Epithelial cell of prostate (primary cell): ENCODE measurements around the gene GREM2.

Experiments
- DNase-seq: peaks from one replicate; pipeline ENCODE4 v3.0.0-alpha.2; 2011; ENCODE audit warnings: low read depth, low spot score
- H3K27ac ChIP-seq: fragments of 450-650 bp; 2 replicates; pipeline ENCODE4 v1.5.1; 2017; ENCODE audit warnings: mild to moderate bottlenecking

Gene GREM2

DNA sequence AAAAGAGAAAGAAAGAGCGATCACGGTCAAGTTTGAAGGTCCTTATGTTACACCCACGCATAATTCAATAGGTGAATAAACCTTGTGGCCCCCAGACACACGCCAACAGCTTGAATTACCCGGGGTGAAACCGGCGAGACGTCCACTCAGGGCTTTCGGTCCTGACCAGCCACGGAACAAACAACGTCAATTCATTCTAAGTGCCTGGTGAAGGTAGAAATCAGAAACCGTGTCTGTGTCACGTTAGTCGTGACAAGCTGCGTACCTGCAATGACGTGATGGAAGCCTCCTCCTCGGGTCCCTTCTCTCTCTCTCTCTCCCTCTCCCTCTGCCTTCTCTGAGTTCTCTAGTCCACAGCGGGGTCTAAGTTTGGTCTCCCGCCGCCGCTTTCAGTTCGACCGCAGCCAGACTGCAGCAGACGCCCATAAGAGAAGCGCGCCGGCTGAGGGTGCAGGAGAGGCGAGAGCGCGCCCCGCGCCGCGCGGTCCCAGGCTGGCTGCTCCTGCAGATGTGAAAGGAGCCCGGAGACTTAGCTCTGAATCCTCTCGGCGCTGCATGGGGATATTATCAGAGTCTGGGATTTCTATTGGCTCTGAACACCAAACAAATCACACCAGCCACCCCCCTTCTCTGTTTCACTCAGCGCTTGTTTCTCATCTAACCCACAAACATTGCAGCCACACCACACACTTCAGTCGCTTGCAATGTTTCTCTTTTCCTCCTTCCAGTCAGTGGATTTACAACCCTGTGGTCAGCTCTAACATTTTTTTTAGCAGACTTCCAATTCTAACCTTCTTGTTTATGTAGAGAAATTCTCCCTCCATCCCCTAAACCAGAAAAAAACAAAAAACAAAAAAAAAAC is at the start of gene GREM2:
Gene GREM2, minus strand, starts transcription at position 537 of the 862 bp plus-strand sequence. CDS start 118,680 bp downstream, outside the sequence.
- DNase-seq: no peak
- H3K27ac ChIP-seq: no peak within 1 kb of the TSS

DNA sequence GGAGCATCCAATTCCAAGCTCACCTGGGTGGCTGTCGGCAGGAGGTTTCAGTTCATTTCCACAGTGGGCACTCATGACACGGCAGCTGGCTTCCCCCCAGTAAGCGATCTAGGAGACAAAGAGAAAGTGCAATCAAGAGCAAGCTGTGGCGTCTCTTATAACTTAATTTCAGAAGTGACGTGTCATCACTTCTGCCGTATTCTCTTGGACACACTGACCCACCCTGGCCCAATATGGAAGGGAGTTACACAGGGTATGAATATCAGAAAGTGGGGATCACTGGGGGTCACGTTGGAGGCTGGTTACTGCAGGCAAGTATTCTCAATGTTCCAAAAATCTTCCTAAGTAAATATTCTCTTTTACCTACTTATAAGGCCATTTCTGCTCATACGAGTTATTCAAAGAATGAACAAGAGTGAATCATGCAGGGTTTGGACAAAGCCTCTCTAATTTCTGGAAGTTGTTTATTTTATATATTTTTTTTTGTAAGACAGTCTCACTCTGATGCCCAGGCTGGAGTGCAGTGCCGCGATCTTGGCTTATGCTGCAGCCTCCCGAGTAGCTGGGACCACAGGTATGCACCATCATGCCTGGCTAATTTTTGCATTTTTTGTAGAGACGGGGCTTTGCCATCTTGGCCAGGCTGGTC is 46.5 kb upstream of the GREM2 start:
- no peak overlapping the region for H3K27ac ChIP-seq
- no peak for DNase-seq

DNA sequence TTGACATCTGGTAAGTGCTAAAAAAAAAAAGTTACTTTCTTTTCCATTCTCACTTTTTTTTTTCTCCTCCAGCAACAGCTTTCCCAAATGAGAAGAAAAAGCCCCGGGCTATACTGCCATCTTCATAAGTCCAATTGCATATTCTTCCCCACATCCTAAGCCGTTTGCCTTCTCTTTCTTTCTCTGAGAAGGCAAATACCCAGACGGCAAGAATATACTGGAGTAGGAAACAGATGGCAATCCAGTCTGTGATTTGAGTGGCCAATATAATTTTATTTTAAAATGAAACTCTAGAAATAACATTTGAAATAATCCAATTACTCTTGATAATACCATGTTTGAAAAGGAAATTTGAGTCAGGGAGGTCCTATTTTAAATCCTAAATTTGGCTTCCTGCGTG is 44.6 kb upstream of the GREM2 start:
- no peak overlapping the region for H3K27ac ChIP-seq
- DNase-seq: no peak

DNA sequence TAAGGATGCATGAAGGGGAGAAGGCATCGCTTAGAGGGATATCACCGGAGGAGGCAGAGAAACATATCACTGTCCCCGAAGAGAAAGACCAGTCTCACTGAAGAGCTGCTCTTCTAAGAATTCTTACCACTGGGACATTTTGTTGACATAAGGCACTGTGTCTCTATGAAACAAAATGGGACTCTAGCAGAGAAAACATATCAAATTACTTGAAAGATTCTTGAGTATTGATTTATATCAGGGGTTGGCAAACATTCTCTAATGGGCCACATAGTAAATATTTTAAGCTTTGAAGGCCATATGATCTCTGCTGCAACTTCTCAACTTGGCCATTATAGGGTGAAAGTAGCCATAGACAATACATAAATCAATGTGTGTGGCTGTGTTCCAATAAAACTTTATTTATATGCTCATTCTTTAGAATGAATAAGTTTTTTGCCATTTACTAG is 41.0 kb upstream of the GREM2 start:
- DNase-seq: no peak
- no peak overlapping the region for H3K27ac ChIP-seq

DNA sequence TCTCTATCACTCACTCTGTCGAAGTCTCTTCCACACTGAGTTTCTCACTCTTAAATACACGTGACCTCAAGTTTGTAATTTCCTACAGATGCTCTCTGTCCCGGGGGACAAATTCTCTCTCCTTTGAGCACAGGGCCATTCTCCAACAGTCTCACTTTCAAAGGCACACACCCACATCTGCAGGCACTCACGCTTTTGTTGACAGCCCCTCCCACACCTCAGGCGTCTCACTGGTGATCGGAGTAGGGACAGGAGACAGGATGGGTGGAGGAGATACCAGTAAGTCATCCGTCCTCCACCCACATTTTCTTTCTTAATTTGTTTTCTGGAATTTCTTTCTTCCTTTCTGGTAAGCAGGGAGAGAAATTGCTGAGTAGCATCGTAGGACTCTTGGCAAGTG is 40.6 kb upstream of the GREM2 start:
- H3K27ac ChIP-seq: no peak overlapping the region
- no peak for DNase-seq

DNA sequence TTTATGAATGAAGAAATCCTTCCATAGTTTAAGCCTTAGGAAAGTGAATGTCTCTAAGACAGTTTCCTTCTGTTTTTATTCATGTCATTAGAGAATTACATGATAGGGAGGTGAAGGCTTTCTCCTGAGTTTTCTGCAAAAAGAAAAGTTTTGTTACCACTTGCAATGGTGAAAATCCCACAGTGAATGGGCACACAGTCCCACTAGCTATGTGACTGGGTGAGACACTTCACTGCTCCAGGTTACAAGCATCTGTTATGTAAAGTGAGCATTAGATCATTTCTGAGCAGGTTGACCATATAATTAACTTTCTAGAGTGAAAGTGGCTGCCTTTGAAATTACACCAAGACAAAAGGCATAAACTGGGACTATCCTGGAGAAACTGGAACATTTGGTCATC is 38.9 kb upstream of the GREM2 start:
- no peak for DNase-seq
- H3K27ac ChIP-seq: no peak overlapping the region

DNA sequence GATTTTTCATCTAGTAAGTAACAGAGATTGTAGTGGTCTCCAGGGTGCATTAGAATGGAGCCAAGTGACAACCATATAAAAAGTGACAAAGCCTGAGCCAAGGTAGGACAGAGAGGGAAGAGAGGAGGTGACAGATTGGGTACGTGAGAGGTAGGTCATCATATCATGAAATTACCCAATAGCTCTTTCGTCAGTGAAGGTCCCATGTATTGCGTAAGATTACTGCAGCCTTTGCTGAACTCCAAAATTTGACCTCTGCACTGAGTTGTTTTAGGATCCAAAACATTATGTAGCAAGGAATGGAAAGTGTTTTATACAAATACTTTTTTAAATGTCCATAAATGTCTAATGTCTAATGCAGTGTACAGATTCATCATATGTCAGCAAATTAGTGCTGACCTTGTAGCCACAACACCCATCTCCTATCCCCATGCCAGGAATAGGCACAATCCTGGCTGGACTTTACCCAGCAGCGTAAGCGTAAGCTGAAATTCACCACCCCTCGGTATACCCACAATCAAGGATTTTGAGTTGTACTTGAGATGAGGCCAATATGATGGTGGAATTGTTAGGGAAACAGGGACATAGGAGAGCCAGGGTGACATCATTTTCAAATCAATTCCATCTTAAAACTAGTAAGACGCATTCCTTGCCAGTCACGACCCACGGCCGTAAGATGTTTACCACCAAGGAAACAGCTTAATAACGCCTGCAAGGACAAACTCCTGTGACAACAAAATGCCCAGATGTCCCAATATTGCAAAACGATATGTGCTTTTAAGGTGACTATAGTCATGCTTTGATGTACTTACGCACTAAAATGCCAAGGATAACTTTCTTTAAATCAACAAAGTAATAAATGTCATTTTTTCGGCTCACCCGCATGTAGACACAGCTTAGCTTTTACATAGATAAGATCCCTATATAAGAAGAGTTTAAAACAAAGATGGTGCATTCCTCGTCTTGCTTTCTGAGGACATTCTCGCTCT is 38.1 kb upstream of the GREM2 start:
- H3K27ac ChIP-seq: no peak overlapping the region
- no peak for DNase-seq

DNA sequence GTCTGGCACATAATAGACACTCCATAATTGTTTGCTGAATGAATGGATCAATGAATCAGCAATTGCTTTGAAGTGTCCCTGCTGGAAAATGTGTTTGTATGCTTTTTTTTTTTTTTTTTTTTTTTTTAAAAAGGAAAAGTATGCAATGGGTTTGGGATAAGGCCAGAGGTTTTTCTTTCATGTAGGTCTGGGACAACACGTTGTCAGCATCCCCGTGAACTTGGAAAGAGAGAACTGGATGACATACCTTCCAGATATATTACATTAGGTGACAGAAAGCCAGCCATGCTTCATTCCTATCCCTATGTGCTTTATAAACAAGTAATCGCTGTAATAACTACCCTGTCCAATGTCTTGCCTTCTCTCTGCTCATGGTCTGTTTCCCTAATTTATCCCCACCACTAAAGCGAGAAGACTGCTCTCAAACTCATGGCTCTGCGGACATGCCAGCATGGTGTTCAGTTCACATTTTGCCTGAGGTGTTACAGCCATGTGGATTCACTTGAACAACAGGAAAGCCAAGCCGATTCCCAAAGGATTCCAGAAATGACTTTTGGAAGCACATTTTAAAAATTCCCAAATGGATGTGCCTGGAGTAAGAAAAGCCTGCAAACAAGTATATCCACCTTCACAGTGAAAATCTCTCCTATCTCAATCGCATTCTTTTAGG is 34.8 kb upstream of the GREM2 start:
- DNase-seq: no peak
- no peak overlapping the region for H3K27ac ChIP-seq

DNA sequence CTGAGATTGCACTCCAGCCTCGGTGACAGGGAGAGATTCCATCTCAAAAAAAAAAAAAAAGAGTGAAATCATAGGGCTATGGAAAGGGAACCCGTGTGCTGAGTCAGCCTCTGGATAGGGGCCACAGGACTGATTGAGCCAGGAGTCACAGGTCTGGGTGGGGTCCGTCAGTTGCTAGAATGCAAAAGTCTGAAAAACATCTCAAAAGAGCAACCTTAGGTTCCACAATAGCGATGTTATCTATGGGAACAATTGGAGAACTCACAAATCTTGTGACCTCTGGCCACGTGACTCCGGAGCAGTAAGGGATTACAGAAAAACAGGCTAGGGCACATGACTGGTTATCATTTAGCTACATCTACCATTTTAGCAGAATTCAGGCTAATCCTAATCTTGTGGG is 32.8 kb upstream of the GREM2 start:
- H3K27ac ChIP-seq: no peak overlapping the region
- no peak for DNase-seq

DNA sequence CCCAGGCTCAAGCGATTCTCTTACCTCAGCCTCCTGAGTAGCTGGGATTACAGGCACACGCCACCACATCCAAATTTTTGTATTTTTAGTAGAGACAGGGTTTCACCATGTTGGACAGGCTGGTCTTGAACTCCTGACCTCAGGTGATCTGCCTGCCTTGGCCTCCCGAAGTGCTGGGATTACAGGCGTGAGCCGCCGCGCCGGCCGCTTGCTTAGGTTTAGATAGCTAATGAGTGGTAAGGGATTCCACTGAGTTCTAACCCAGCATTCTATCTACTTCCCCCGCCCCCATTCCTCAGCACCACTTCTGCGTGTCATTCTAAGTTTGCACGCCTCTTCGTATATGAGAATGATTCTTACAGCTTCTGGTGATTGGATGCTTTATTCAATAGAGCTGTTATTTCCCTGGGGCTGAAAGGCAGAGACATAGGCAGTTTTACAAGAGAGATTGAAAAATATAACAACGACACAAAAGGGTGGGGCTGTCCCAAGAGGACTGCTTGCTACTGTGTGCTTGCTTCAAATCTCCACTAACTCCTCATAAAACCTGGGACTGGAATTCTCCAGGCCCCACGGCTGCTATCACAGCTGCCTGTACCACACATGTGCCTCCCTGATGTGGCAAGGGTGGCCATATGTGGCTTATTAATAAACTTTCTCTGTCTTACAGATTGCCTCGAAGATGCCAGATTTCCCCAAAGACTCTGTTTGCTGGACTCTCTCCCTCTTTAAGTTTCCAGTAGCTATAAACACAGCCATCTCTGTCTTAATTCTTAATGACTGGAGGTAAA is 23.7 kb upstream of the GREM2 start:
- no peak for DNase-seq
- H3K27ac ChIP-seq: no peak overlapping the region

DNA sequence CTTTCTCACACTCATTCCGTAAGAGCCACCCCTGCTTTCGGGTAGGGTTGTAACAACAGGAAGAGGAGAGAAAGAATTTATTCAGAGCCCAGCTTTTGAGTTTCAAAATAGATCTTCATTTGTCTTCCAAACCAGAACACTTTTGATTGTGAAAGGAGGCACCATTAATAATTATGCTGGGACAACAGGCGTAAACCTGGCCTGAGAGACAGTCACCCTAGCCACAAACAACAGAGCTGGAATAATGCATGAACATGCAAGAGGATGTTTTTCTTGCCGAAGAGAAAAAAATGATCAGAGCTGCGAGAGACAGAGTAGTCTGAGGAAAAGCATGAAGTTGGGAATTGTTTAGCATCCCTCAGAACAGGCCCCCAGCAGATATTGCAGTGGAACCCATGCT is 18.5 kb upstream of the GREM2 start:
- DNase-seq: no peak
- H3K27ac ChIP-seq: no peak overlapping the region

DNA sequence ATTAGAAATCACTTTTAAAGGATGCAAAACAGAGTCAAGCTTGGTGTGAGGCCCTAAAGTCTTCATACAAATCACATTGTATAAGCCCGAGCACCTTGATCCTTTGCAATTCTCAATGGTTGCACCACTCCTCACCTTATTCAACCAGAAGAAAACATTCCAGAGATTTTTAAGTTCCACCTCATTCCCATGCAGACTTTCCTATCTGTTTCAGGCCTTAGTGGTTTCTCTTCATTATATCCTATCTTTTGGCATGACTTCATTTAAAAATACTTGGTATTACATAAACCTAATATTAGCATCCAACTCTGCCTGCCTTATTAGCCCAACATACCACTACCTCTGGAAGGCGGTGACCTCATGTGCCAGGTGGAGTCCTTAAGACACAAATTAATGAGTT is 9.3 kb upstream of the GREM2 start:
- no peak for DNase-seq
- no peak overlapping the region for H3K27ac ChIP-seq

DNA sequence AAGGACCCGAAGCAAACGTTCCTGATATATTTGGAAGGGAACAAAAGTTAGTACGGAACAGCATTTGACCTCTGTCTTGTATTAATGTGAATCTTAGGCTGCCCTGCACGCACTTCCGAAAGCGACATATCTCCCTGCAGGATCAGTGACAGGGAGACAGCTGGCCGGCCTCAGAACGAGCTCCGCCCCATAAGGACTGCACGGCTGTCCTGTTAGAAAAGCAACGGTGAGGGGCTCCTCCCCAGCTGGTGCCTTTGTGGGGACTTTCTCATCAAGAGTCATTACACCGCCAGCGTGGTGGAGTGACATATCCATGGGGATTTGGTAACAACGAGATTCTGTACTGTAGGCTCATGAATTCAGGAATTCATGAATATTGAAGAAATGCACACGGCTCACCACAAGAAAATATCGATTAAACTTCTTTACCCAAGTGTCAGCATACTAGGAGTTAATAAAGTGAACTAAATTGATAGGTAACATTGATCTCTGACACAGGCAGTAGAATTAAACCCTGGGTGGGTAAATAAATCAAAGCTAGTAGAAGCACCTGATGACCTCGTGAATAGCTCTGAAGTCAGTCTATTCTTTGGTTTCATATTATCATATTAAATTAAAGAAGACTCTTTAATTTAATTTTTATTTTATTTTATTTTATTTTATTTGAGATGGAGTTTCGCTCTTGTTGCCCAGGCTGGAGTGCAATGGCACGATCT is 8.1 kb upstream of the GREM2 start:
- DNase-seq: no peak
- H3K27ac ChIP-seq: no peak overlapping the region

DNA sequence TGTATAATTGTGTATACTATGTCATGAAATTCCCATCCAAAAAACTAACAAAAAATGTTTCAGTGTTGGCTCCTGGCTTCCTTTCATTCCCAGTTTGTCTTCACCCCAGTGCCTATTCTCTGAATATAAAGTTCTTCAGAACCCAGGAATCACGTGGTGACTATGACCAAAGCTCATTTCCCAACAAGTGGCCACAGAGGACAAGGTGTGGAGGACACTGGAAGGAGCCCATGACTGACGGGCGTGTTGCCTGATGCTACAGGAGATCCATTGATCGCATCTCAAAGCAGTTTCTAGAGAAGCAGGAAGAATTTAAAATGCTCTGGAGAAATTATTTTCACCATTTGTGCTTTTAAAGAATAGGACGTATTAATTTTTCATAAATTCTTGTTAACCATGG is 7.4 kb upstream of the GREM2 start:
- DNase-seq: no peak
- no peak overlapping the region for H3K27ac ChIP-seq

DNA sequence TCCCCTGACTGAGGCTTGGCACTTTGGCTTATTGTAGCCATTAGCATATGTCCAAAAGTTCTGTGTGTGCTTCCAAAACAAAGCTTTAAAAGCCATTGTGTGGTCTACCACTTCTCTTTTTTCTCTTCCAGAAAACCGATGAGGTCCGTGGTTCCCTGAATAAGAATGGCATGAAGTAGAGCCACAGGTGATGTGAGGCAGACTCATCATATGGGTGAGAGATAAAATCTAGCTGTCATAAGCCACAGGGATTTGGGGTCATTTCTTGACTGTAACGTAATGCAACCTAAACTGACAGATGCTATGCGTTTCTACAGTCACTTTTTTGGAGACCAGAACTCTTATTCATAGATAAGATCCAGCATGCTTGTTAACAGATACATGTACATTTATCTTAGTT is 7.0 kb upstream of the GREM2 start:
- DNase-seq: no peak
- H3K27ac ChIP-seq: no peak overlapping the region

DNA sequence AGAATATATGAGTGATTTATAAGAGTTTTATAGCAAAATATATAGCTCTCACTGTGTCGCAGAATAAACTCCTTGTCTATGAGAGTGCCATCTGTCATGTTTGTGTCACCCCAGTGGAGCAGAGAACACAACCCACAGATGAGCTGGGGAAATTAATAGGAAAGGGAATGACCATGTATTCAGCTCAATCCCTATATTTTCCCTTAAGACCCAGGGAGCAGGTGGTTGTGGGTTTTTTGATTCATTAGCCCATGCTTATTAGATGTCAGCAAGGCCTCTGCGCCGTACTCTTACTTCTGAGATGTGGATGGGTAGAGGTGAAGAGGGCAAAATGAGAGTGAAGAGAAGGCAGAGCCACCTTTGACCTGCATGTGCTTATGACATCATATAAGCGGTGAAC is 4.1 kb upstream of the GREM2 start:
- no peak overlapping the region for H3K27ac ChIP-seq
- DNase-seq: no peak

DNA sequence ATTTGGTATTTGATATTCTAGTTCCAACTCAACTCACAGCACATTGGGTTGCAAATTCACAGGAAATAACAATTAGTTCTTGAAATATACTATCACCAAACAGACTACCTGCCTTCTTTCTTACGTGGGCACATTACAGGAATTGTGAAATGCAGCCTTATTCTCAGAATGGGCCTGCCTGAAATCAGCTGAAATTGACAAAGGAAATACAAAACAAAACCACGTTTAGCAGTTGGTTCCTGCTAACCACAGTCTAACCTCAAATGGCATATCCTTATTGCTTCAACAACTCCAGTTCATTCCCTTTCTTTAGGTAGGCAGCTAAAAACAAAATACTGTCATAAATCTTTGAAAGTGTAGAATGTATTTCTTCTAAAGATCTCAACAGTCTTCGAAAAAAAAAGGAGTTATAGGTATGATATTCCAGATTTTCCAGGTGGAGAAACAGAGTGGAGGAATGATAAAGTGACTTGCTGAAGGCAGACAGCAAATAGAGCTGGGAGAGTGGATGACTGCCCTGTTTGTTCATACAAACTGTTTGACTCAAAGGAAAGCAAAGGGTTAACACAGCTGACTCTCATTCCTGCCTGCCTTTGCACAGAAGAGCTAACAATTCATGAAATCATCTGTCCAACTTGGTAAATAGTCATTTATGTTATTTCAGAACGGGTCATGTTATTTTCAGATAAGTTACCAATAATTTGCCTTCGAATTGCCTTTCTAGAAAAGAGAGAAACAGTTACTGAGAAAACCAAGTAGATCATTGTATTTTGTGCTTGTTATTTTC is 1.6 kb upstream of the GREM2 start:
- DNase-seq: no peak
- H3K27ac ChIP-seq: no peak overlapping the region

DNA sequence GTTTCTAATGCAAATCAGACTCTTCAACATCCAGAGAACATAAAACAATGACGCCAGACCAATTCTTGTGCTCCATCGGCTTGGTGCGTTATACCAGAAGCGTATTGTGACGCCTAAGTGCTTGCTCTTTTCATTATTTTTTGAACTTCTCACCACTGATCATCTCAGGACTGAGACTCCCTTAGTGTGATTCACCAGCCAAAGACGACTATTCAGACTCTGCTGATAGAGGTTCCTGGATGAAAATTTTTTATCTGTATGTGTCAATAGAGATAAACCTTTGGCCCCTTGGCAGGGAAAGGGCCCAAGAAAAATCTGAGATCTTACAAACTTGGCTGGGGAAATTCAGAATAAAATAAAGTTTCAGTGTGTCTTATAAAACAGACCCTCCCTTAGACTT is 856 bp upstream of the GREM2 start:
- no peak for DNase-seq

More for the DNA sequence above, 856 bp upstream of the GREM2 start:
- H3K27ac ChIP-seq: no peak overlapping the region
